Vein endothelial cell (primary cell): ENCODE measurements around the gene SLC9A2. TPM values are rescaled to one million over a fixed set of nuclear protein-coding genes. Genes with fewer than 3 reads are reported as not detected.

ENCODE experiments used
- total RNA-seq: library from RNA; depleted of rRNA; stranded (reverse); fragments of >200 nt; gene quantifications from 2 replicates; pipeline ENCODE4 v1.2.3, GENCODE V29; 2012

SLC9A2 gene, protein sequence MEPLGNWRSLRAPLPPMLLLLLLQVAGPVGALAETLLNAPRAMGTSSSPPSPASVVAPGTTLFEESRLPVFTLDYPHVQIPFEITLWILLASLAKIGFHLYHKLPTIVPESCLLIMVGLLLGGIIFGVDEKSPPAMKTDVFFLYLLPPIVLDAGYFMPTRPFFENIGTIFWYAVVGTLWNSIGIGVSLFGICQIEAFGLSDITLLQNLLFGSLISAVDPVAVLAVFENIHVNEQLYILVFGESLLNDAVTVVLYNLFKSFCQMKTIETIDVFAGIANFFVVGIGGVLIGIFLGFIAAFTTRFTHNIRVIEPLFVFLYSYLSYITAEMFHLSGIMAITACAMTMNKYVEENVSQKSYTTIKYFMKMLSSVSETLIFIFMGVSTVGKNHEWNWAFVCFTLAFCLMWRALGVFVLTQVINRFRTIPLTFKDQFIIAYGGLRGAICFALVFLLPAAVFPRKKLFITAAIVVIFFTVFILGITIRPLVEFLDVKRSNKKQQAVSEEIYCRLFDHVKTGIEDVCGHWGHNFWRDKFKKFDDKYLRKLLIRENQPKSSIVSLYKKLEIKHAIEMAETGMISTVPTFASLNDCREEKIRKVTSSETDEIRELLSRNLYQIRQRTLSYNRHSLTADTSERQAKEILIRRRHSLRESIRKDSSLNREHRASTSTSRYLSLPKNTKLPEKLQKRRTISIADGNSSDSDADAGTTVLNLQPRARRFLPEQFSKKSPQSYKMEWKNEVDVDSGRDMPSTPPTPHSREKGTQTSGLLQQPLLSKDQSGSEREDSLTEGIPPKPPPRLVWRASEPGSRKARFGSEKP
- total RNA-seq = under 0.01 TPM in 1 of 2 replicates, not detected in the other

GRCh38 chr2:102619414-102620319, at the start of gene SLC9A2:
Gene SLC9A2 (plus strand): TSS chr2:102619553. CDS start chr2:102619849, 296 bp downstream.

Other genes starting within 250 kb of the SLC9A2 start
- gene IL18RAP, start 196.4 kb upstream of the SLC9A2 start, total RNA-seq = not detected in 2 replicates
- gene SLC9A4, start 146.3 kb upstream of the SLC9A2 start, total RNA-seq = under 0.01 TPM in 2 replicates
- 0.48 and 0.98 TPM in 2 replicates for gene TMEM182, start 142.5 kb downstream of the SLC9A2 start, total RNA-seq